K562 (cell line): Measurements from ENCODE around the gene DZIP1. TPM values are rescaled to one million over a fixed set of nuclear protein-coding genes. Genes with fewer than 3 reads are reported as not detected.

Source experiments
- ATAC-seq: fragments of 200-7000 bp; cut with Tn5 transposase; 3 replicates; pipeline ENCODE4 v1.9.1; 2020; ENCODE audit warnings: moderate library complexity
- BruUV-seq: library from RNA; stranded (reverse); fragments of 400-500 nt; replicated peaks from 2 replicates; lab custom pipeline; 2021; lab: Mats Ljungman, UMichigan
- CTCF ChIA-PET: fragments of 300-600 bp; formaldehyde crosslinking; extraction: SDS; loops from one replicate; lab custom pipeline; 2021; ENCODE audit warnings: low intra/inter-chr PET ratio; lab: Yijun Ruan, JAX
- POLR2A ChIA-PET: fragments of 300-600, 350-650 bp; sonication (Branson Sonifier 250); formaldehyde crosslinking; extraction: SDS; loops from one replicate; lab custom pipeline; 2021; ENCODE audit warnings: antibody characterized with exemption, inconsistent platforms; lab: Yijun Ruan, JAX
- DNase-seq, 4 experiments: peaks; one replicate each; pipeline versions ENCODE4 v3.0.0 to v3.0.0-alpha.2; 2011 to 2018; ENCODE audit warnings: low spot score in 3 of 4, mixed read lengths in 3 of 4; ENCODE audit errors: extremely low read depth in 1 of 4
- FAIRE-seq: peaks from 2 replicates; lab custom pipeline; 2011; peaks lifted over from hg19 to GRCh38; lab: Jason Lieb, UNC
- H2AFZ ChIP-seq: 2 replicates; pipeline ENCODE4 v1.6.0; 2011; ENCODE audit warnings: low read depth, low read length, control low read depth, inconsistent platforms
- H3K27ac ChIP-seq: fragments of 200-600 bp; 3 replicates; pipeline ENCODE4 v1.8.0; 2011; ENCODE audit warnings: low read depth, mild to moderate bottlenecking, control low read depth, inconsistent platforms, low read length, moderate library complexity, mixed read lengths; ENCODE audit errors: extremely low read depth
- H3K27me3 ChIP-seq, 2 experiments: fragments of 300-600 bp in 1 of 2; 2 replicates in 1 of 2; 3 replicates in 1 of 2; pipeline versions ENCODE4 v1.6.0 to v1.8.0; 2011; ENCODE audit warnings: inconsistent platforms in 2 of 2, low read length in 2 of 2, mild to moderate bottlenecking in 1 of 2, mixed read lengths in 1 of 2, moderate library complexity in 1 of 2; ENCODE audit not compliant: control insufficient read depth in 2 of 2, insufficient read depth in 2 of 2
- H3K36me3 ChIP-seq: fragments of 300-600 bp; 3 replicates; pipeline ENCODE4 v1.8.0; 2011; ENCODE audit warnings: mild to moderate bottlenecking, low read length, inconsistent platforms; ENCODE audit not compliant: control insufficient read depth, insufficient read depth
- H3K4me1 ChIP-seq, 2 experiments: fragments of 200-600 bp in 1 of 2; replicated peaks in 1 of 2; 2 replicates in 1 of 2; 3 replicates in 1 of 2; pipeline versions ENCODE4 v1.5.1 to v1.8.0; 2011; ENCODE audit warnings: inconsistent platforms in 2 of 2, low read length in 2 of 2, mild to moderate bottlenecking in 1 of 2, mixed read lengths in 1 of 2, moderate library complexity in 1 of 2; ENCODE audit not compliant: control insufficient read depth in 2 of 2, insufficient read depth in 2 of 2
- H3K4me2 ChIP-seq: 2 replicates; pipeline ENCODE4 v1.6.1; 2011; ENCODE audit warnings: low read length, control low read depth, inconsistent platforms, mixed read lengths; ENCODE audit not compliant: insufficient read depth
- H3K4me3 ChIP-seq: fragments of 200-600 bp; sonication (generic), shearing (Covaris generic); 2 replicates; pipeline ENCODE4 v1.5.1; 2016; ENCODE audit warnings: control low read depth, inconsistent platforms
- H3K79me2 ChIP-seq: fragments of 200-600 bp; 3 replicates; pipeline ENCODE4 v1.8.0; 2011; ENCODE audit warnings: low read length, inconsistent platforms; ENCODE audit not compliant: control insufficient read depth, insufficient read depth
- H3K9ac ChIP-seq, 2 experiments: 2 replicates each; pipeline versions ENCODE4 v1.6.0 to v1.6.1; 2011; ENCODE audit warnings: low read depth in 2 of 2, low read length in 2 of 2, control low read depth in 1 of 2, inconsistent platforms in 1 of 2, mild to moderate bottlenecking in 1 of 2, mixed read lengths in 1 of 2; ENCODE audit not compliant: insufficient read depth in 1 of 2
- H3K9me1 ChIP-seq: one replicate; pipeline ENCODE4 v1.6.0; 2011; ENCODE audit warnings: inconsistent platforms, mild to moderate bottlenecking, low read length, moderate library complexity; ENCODE audit not compliant: control insufficient read depth, insufficient read depth
- H3K9me3 ChIP-seq: replicated peaks from 2 replicates; pipeline ENCODE4 v1.5.1; 2011; ENCODE audit warnings: low read depth, low read length, inconsistent platforms; ENCODE audit not compliant: control insufficient read depth, insufficient read depth
- H4K20me1 ChIP-seq: replicated peaks from 2 replicates; pipeline ENCODE4 v1.6.1; 2011; ENCODE audit warnings: low read length, inconsistent platforms, mixed read lengths; ENCODE audit not compliant: control insufficient read depth, insufficient read depth
- CTCF ChIP-seq, 3 experiments: IDR thresholded peaks in 2 of 3; conservative IDR thresholded peaks in 1 of 3; 2 replicates each; pipeline ENCODE4 v1.5.1; 2011 to 2012; ENCODE audit warnings: low read length in 3 of 3, mild to moderate bottlenecking in 3 of 3, control low read depth in 2 of 3, improper control_type of control experiment in 1 of 3, inconsistent platforms in 1 of 3, low read depth in 1 of 3, mixed read lengths in 1 of 3, moderate library complexity in 1 of 3; ENCODE audit not compliant: insufficient read depth in 2 of 3
- RAD21 ChIP-seq, 2 experiments: fragments of 250-450 bp in 1 of 2; fragments of 450-650 bp in 1 of 2; sonication (Bioruptor Pico) in 1 of 2; formaldehyde crosslinking in 1 of 2; IDR thresholded peaks in 1 of 2; conservative IDR thresholded peaks in 1 of 2; 2 replicates each; pipeline versions ENCODE4 v1.4.0 to v1.8.0; 2020 to 2022; ENCODE audit warnings: mild to moderate bottlenecking in 2 of 2, moderate library complexity in 1 of 2
- ZNF274 ChIP-seq: IDR thresholded peaks from 2 replicates; pipeline ENCODE4 v1.6.1; 2011; ENCODE audit warnings: low read depth, mild to moderate bottlenecking, low read length, moderate library complexity, borderline replicate concordance
- WGBS: fragments of 100-300 bp; shearing (Covaris generic); methylation state at CpG from one replicate; pipeline ENCODE4 v1.1.6; 2016; ENCODE audit warnings: low coverage, mixed read lengths; ENCODE audit not compliant: insufficient coverage; ENCODE audit errors: missing lambda C conversion rate; 5-methylcytosine and 5-hydroxymethylcytosine counted together
- in situ Hi-C: fragments of 300-500 bp; cut with MboI; formaldehyde crosslinking; loops from 4 replicates; pipeline ENCODE4 v1.15.0; 2018; ENCODE audit warnings: inconsistent platforms, mixed read lengths
- intact Hi-C: fragments of 100-400 bp; cut with micrococcal nuclease; formaldehyde crosslinking; loops from 2 replicates; pipeline ENCODE4 v1.14.2; 2022
- polyA plus RNA-seq, 8 experiments: library from polyadenylated mRNA; depleted of rRNA in 4 of 8; stranded (reverse) in 5 of 8; unstranded in 3 of 8; fragments of >200 nt; fragmentation: Nextera tagmentation in 2 of 8; fragmentation: Illumina TruSeq in 1 of 8; extraction: Ambion mirVana in 2 of 8; extraction: Trizol in 1 of 8; gene quantifications; 2 replicates each; pipeline versions ENCODE4 v1.2.1 to v1.2.3, GENCODE V29; 2011 to 2014; ENCODE audit warnings: inconsistent platforms in 1 of 8, missing spikeins in 1 of 8
- total RNA-seq, 7 experiments: library from RNA; depleted of rRNA in 6 of 7; stranded (reverse); fragments of >200 nt in 6 of 7; fragmentation: Illumina TruSeq in 2 of 7; extraction: Trizol in 2 of 7; gene quantifications; 2 replicates each; pipeline versions ENCODE4 v1.2.1 to v1.2.3, GENCODE V29; 2011 to 2021; ENCODE audit warnings: low replicate concordance in 1 of 7

The DZIP1 gene
- total and polyA plus RNA-seq, 9 of the 15 experiments (the other 6 are each of a cell fraction or from before 2014, with no cell fraction given), result 0.07 TPM; not detected in 8

- H3K4me2 ChIP-seq, result no peak overlapping the region
- POLR2A ChIA-PET, result interaction anchor here (1.1 kb wide), 1 partner anchor 15 kb away, joined by 3 read pairs; no protein-coding TSS in a partner anchor
Observed at GRCh38 chr13:95564091-95564490, 80.4 kb downstream of the DZIP1 start.

More at GRCh38 chr13:95564091-95564490, 80.4 kb downstream of the DZIP1 start:
- no TSS peak for BruUV-seq
- H3K27me3 ChIP-seq, result peaks cover 0 to 5% of the 10 kb centered on the region in 2 experiments; a peak in 1 of 5 replicates
- H2AFZ ChIP-seq, result no peak overlapping the region
- no peak overlapping the region for H3K4me3 ChIP-seq
- FAIRE-seq (no peak), ATAC-seq (no peak), DNase-seq (no peak)
- WGBS, result 3% methylated on average over 3 of the region's 3 CpGs
- TF ChIP-seq RAD21 (CRISPR knock-in tag; conservative IDR thresholded peaks at IDR 0.05 in 1 of 2, IDR thresholded peaks at IDR 0.05 in 1 of 2) (peak in 1 of 2 experiments; percentile 33; a peak in 2 of 4 replicates), ZNF274 (no peak), CTCF (IDR thresholded peaks at IDR 0.05 in 2 of 3, conservative IDR thresholded peaks at IDR 0.05 in 1 of 3; ENCODE audit: insufficient read depth in 2 of 3, low read depth in 1 of 3, low read length in 3 of 3) (peak in 1 of 3 experiments; percentile 19; a peak in 2 of 6 replicates)
- no peaks in the 10 kb centered on the region for H3K4me1 ChIP-seq
- H3K27ac ChIP-seq, result no peak overlapping the region
- no peaks in the 10 kb centered on the region for H3K9me1 ChIP-seq
- H3K36me3 ChIP-seq, result no peaks in the 10 kb centered on the region
- no peaks in the 10 kb centered on the region for H4K20me1 ChIP-seq
- CTCF ChIA-PET, result no interaction called here
- no peaks in the 10 kb centered on the region for H3K9me3 ChIP-seq
- H3K9ac ChIP-seq, result no peak overlapping the region
- intact Hi-C loops (no loop called here), in situ Hi-C loops (no loop called here)
- no peaks in the 10 kb centered on the region for H3K79me2 ChIP-seq
